Body of pancreas (tissue), 4 donors: ENCODE measurements around the gene RNASE12. TPM values are rescaled to one million over a fixed set of nuclear protein-coding genes. Genes with fewer than 3 reads are reported as not detected.
"Not testable (repeated sequence)": the region's sequence is repeated elsewhere in the genome, so short reads cannot be mapped to it uniquely, and the experiment has no call there.

Experiments used
- ATAC-seq: fragments of 150-250 bp; one replicate; pipeline ENCODE4 v1.9.1; 2016
- DNase-seq, 4 donors: peaks; one replicate each; pipeline ENCODE4 v3.0.0-alpha.2; 2019
- H3K27ac ChIP-seq, 4 donors: fragments of 200-600 bp; sonication (generic); 1 replicate in 3 of 4; 2 replicates in 1 of 4; pipeline versions ENCODE4 v1.5.1 to v1.6.1; 2016 to 2019; ENCODE audit warnings: mild to moderate bottlenecking in 1 of 4, mixed read lengths in 1 of 4, moderate library complexity in 1 of 4
- H3K27me3 ChIP-seq, 2 donors: fragments of 200-600 bp; sonication (generic); one replicate each; pipeline ENCODE4 v1.6.0; 2016; ENCODE audit warnings: mild to moderate bottlenecking in 1 of 2
- H3K36me3 ChIP-seq, 2 donors: fragments of 200-600 bp; sonication (generic); replicated peaks in 1 of 2; 2 replicates each; pipeline ENCODE4 v1.5.1; 2016; ENCODE audit warnings: low read depth in 2 of 2; ENCODE audit not compliant: insufficient read depth in 1 of 2
- H3K4me1 ChIP-seq: fragments of 200-600 bp; sonication (generic); one replicate; pipeline ENCODE4 v1.6.0; 2016
- H3K4me3 ChIP-seq, 2 donors: fragments of 200-600 bp; sonication (generic); 1 replicate in 1 of 2; 2 replicates in 1 of 2; pipeline ENCODE4 v1.5.1; 2016 to 2019
- H3K9me3 ChIP-seq, 3 donors: fragments of 200-600 bp; sonication (generic); 1 replicate in 2 of 3; 2 replicates in 1 of 3; pipeline ENCODE4 v1.5.1; 2016
- POLR2A ChIP-seq, 3 donors: fragments of 450-650 bp; IDR thresholded peaks; one replicate each; pipeline ENCODE4 v1.6.1; 2016; ENCODE audit warnings: antibody characterized with exemption in 3 of 3, mild to moderate bottlenecking in 2 of 3
- WGBS, 2 donors: methylation state at CpG; one replicate each; pipeline ENCODE4 v1.1.5; 2017; 5-methylcytosine and 5-hydroxymethylcytosine counted together
- intact Hi-C: fragments of 100-400 bp; cut with DNase I; formaldehyde crosslinking; loops from one replicate; pipeline ENCODE4 v1.15.1; 2023
- total RNA-seq, 2 donors: library from RNA; depleted of rRNA; stranded (reverse); fragments of >200 nt; gene quantifications; one replicate each; pipeline ENCODE4 v1.1.0, GENCODE V29; 2016
- TF ChIP-seq, protein P1 (sequence below), 7 experiments: fragments of 450-650 bp in 4 of 7; fragments of 200-600 bp in 3 of 7; sonication (generic) in 3 of 7; IDR thresholded peaks; one replicate each; pipeline ENCODE4 v1.5.1; 2016 to 2019; ENCODE audit warnings: antibody characterized with exemption in 7 of 7

RNASE12 gene
- total RNA-seq, 2 donors from 2014 or later, result not detected

DNA sequence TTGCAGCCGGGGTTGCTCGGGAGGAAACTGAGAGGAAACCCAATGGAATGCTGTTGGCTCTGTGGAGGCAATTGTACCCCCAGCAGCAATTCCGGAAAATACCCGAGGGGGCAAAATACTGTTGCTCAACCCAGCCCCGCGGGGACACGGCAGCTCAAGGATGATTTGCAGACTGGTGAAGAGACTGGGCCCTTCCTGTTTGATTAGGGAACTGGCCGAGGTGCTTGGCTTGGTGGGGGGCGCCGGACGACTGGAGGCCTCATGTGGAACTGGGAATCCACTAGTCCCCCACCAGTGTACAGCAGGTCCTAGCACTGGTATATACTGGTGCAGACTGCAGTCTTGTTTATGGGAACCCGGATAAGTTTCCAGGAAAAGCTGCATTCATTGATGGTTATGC, 10.3 kb upstream of the RNASE12 start:
- Histone ChIP-seq H3K27ac (no peak overlapping the region), H3K4me1 (no peaks in the 10 kb centered on the region), H3K36me3 (no peaks in the 10 kb centered on the region), H3K27me3 (no peaks in the 10 kb centered on the region), H3K4me3 (no peak overlapping the region), H3K9me3 (no peaks in the 10 kb centered on the region)
- DNase-seq (no peak), ATAC-seq (no peak)
- TF ChIP-seq, protein P1, sequence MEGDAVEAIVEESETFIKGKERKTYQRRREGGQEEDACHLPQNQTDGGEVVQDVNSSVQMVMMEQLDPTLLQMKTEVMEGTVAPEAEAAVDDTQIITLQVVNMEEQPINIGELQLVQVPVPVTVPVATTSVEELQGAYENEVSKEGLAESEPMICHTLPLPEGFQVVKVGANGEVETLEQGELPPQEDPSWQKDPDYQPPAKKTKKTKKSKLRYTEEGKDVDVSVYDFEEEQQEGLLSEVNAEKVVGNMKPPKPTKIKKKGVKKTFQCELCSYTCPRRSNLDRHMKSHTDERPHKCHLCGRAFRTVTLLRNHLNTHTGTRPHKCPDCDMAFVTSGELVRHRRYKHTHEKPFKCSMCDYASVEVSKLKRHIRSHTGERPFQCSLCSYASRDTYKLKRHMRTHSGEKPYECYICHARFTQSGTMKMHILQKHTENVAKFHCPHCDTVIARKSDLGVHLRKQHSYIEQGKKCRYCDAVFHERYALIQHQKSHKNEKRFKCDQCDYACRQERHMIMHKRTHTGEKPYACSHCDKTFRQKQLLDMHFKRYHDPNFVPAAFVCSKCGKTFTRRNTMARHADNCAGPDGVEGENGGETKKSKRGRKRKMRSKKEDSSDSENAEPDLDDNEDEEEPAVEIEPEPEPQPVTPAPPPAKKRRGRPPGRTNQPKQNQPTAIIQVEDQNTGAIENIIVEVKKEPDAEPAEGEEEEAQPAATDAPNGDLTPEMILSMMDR (IDR thresholded peaks at IDR 0.05), result no peak
- no peak for TF ChIP-seq POLR2A (IDR thresholded peaks at IDR 0.05)
- intact Hi-C loops, result loop anchor here (10.0 kb wide), 1 partner anchor 137 kb away; the partner anchor contains the start of genes PIP4P1 and PNP
- WGBS, 2 donors, result 72% methylated on average over 12 of the region's 12 CpGs

DNA sequence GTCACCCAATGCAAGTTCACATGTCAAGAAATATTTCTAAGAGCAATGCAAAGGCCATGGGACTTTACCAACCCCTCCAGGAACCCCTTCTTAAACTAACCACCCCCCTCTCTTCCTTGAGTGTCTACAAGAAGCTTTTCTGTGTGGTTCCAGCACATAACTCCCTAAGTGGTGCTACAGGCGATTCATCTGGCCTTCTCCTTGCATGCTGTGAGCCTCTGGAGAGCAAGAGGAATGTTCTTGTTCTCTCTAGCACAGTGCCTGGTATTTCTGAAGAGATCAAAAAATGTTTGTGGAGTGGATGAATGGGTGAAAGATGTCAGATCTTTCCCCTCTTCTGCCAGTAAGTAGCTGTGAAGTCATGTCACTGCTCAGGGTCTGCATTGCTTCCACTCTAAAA, 5.9 kb upstream of the RNASE12 start:
- Histone ChIP-seq H3K4me1 (no peaks in the 10 kb centered on the region), H3K27ac (no peak overlapping the region), H3K27me3 (no peaks in the 10 kb centered on the region), H3K36me3 (no peaks in the 10 kb centered on the region), H3K4me3 (no peak overlapping the region), H3K9me3 (no peaks in the 10 kb centered on the region)
- TF ChIP-seq, protein P1 (IDR thresholded peaks at IDR 0.05), result no peak
- 81 to 93% methylated on average over 1 of the region's 1 CpG for WGBS, 2 donors
- DNase-seq (no peak), ATAC-seq (no peak)
- intact Hi-C loops, result no loop called here

DNA sequence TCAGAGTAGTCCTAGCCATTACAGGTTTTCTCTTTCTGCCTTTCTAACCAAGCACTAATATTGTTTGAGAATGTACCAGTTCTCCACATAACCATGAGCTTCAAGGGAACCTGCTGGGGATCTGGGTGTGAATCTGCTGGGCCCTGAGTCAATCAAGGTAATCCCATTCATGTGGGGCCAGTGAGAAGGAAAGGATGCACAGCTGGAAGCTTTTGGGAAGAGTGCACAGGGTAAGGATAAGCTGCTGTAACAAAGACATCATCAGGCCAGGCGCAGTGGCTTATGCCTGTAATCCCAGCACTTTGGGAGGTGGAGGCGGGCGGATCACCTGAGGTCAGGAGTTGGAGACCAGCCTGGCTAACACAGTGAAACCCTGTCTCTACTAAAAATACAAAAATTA, 4.5 kb upstream of the RNASE12 start:
- H3K27me3 ChIP-seq, intact Hi-C loops, H3K4me1 ChIP-seq, ATAC-seq, H3K27ac ChIP-seq, DNase-seq, H3K4me3 ChIP-seq, H3K36me3 ChIP-seq, H3K9me3 ChIP-seq: not testable (repeated sequence)
- 97 to 98% methylated on average over 3 of the region's 3 CpGs for WGBS, 2 donors

DNA sequence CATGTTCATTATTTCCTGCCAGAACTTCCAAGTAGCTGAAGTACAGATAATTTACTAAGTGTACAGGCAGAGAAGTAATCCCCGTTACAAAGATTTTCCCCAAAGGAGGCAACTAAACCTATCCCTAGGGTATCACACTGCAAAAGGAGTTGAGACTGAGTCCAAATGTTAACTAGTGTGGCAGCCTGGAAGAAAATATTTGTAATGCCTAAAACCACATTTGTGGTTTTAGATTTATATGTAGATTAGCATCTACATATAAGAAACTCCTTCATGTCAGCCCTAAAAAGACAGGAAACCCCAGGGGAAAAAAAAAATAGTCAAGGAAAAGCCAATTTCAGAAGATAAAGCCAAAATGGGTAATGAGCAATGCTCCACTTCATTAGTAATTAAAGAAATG, 1.4 kb upstream of the RNASE12 start:
- H3K4me1 ChIP-seq, result no peaks in the 10 kb centered on the region
- no peaks in the 10 kb centered on the region for H3K27me3 ChIP-seq
- intact Hi-C loops, result no loop called here
- no peak for DNase-seq
- no peak overlapping the region for H3K4me3 ChIP-seq
- H3K36me3 ChIP-seq, result no peaks in the 10 kb centered on the region
- no peak overlapping the region for H3K27ac ChIP-seq
- H3K9me3 ChIP-seq, result no peaks in the 10 kb centered on the region
- 64 to 90% methylated on average over 1 of the region's 1 CpG for WGBS, 2 donors
- ATAC-seq, result no peak
- TF ChIP-seq POLR2A (IDR thresholded peaks at IDR 0.05), result no peak
- TF ChIP-seq, protein P1 (IDR thresholded peaks at IDR 0.05), result no peak

DNA sequence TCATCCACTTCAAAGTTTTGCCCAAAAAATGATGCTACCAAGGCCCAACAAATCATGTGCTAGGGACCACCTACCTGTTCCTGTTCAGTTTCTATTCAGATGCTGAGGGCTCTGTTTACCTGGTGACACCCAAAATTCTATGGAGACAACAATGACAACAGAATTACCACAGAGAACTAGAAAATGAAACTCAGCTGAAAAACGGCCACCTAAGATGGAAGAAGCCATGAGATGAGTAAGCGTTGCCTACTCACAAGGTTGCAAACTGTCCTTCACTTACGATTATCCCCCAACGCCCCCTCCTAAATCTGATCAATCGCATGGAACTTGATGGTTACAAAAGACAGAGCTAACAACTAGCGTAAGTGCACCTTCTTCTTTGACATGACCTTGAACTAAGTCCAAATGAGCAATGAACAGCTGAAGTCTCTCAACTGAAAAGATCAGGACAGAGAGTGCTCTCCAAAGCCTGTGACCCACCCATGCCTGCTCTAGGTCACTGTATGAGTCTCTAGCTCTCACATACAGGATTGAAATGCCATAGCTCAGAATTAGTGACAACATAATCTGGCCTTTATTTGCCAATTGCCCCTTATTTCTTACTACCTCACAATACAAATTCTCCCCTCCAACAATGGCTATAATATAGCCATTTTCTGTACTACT, 3.6 kb downstream of the RNASE12 start, which contains the start of gene RNASE11:
Gene RNASE11 (minus strand): TSS at position 513 of the 666 bp plus-strand sequence.
- H3K36me3 ChIP-seq, result no peaks in the 10 kb centered on the region
- DNase-seq (no peak), ATAC-seq (no peak)
- WGBS, 2 donors, result 48 to 57% methylated on average over 6 of the region's 6 CpGs
- no peaks in the 10 kb centered on the region for H3K4me1 ChIP-seq
- H3K9me3 ChIP-seq, result no peaks in the 10 kb centered on the region
- TF ChIP-seq POLR2A (IDR thresholded peaks at IDR 0.05), result no peak
- TF ChIP-seq, protein P1 (IDR thresholded peaks at IDR 0.05), result no peak
- H3K27me3 ChIP-seq, result no peaks in the 10 kb centered on the region
- H3K27ac ChIP-seq, result no peak within 1 kb of the TSS
- intact Hi-C loops, result no loop called here
- H3K4me3 ChIP-seq, result no peak within 1 kb of the TSS
